Nephron progenitor cell (in vitro differentiated cells): ENCODE measurements around the gene PARD3B.

ENCODE experiments used
- DNase-seq: peaks from one replicate; pipeline ENCODE4 v3.0.0; 2021
- H3K27ac Mint-ChIP-seq: 2 replicates; pipeline ENCODE4 v1.8.0; 2021; ENCODE audit warnings: mild to moderate bottlenecking, moderate library complexity, mixed read lengths
- H3K27me3 Mint-ChIP-seq: 2 replicates; pipeline ENCODE4 v1.8.0; 2021; ENCODE audit warnings: mild to moderate bottlenecking, low read depth, mixed read lengths; ENCODE audit not compliant: poor library complexity
- H3K36me3 Mint-ChIP-seq: 2 replicates; pipeline ENCODE4 v1.8.0; 2021; ENCODE audit warnings: low read depth, mixed read lengths
- H3K4me1 Mint-ChIP-seq: 2 replicates; pipeline ENCODE4 v1.8.0; 2021; ENCODE audit warnings: mixed read lengths
- H3K4me3 Mint-ChIP-seq: 2 replicates; pipeline ENCODE4 v1.8.0; 2021; ENCODE audit warnings: mild to moderate bottlenecking, moderate library complexity, mixed read lengths
- H3K9me3 Mint-ChIP-seq: 2 replicates; pipeline ENCODE4 v1.8.0; 2021; ENCODE audit warnings: mild to moderate bottlenecking, moderate library complexity, mixed read lengths
- CTCF ChIP-seq: fragments of 200-600 bp; sonication (generic); IDR thresholded peaks from 2 replicates; pipeline ENCODE4 v1.5.0; 2021; ENCODE audit warnings: antibody characterized with exemption

The PARD3B gene

GRCh38 chr2:204972606-204973336, 427.5 kb downstream of the PARD3B start:
- H3K4me1 Mint-ChIP-seq = peaks cover 55% of the 10 kb centered on the region
- no peaks in the 10 kb centered on the region for H3K27me3 Mint-ChIP-seq
- H3K27ac Mint-ChIP-seq = peak overlapping the region; percentile 97
- peak; percentile 14 for DNase-seq
- H3K36me3 Mint-ChIP-seq = peaks cover 6% of the 10 kb centered on the region
- H3K4me3 Mint-ChIP-seq = peak overlapping the region; percentile 47
- TF ChIP-seq CTCF = no peak
- peaks cover 5% of the 10 kb centered on the region for H3K9me3 Mint-ChIP-seq

DNA sequence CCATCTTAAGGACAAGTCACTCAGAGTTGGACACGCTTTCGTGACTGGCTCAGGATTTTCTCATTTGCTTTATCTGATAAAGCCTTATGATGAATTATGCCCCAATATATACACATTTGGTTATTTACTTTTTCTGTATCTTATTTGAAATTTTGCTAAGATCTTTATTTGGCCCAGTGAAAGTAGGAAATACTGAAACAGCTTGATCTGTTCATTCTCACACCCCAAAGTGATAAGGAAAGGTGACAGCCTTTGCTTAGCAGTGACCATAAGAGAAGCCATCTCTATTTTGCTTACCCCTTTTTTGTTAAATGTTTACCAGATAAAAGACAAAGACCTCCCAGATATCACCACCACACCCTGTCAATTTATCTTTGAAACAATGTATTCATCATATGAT, 428.3 kb downstream of the PARD3B start:
- Mint-ChIP-seq H3K9me3 (peaks cover 5% of the 10 kb centered on the region), H3K4me3 (peak overlapping the region; percentile 7), H3K27me3 (no peaks in the 10 kb centered on the region), H3K36me3 (peaks cover 6% of the 10 kb centered on the region), H3K4me1 (peaks cover 49% of the 10 kb centered on the region), H3K27ac (peak overlapping the region; percentile 93)
- TF ChIP-seq CTCF = no peak
- DNase-seq = no peak

- TF ChIP-seq CTCF = no peak
- no peak for DNase-seq
- Mint-ChIP-seq H3K36me3 (peaks cover 11% of the 10 kb centered on the region), H3K27me3 (no peaks in the 10 kb centered on the region), H3K4me3 (no peak overlapping the region), H3K4me1 (peaks cover 49% of the 10 kb centered on the region), H3K27ac (no peak overlapping the region), H3K9me3 (peaks cover 10% of the 10 kb centered on the region)
Measured at GRCh38 chr2:204974487-204974886, 429.2 kb downstream of the PARD3B start.

DNA sequence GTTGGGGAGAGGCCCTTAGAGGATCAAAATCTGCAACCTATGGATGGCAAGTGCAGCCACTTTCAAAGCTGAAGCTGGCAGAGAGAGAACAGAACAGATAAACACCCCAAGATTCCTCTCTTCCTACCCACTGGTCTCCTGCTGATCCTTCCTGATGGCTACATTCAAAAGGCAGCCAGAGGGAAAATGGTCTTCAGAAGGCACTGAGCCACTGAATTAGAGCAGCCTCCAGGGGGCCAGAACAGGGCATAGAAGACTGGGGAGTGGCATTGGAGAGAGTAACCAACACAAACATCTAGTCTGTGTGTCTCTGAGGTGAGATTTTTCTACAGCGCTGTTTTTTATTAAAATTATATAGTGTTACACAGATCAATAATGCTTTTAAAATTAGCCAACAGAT, 432.6 kb downstream of the PARD3B start:
- no peak for TF ChIP-seq CTCF
- Mint-ChIP-seq H3K27ac (no peak overlapping the region), H3K9me3 (peaks cover 10% of the 10 kb centered on the region), H3K4me3 (no peak overlapping the region), H3K4me1 (peaks cover 42% of the 10 kb centered on the region), H3K36me3 (peaks cover 11% of the 10 kb centered on the region), H3K27me3 (no peaks in the 10 kb centered on the region)
- no peak for DNase-seq

GRCh38 chr2:204982303-204982702, 437.0 kb downstream of the PARD3B start:
- Mint-ChIP-seq H3K4me1 (peaks cover 36% of the 10 kb centered on the region), H3K27ac (no peak overlapping the region), H3K27me3 (no peaks in the 10 kb centered on the region), H3K9me3 (peaks cover 5% of the 10 kb centered on the region), H3K36me3 (peaks cover 5% of the 10 kb centered on the region), H3K4me3 (no peak overlapping the region)
- TF ChIP-seq CTCF = no peak
- DNase-seq = no peak

GRCh38 chr2:204984518-204984917, 439.2 kb downstream of the PARD3B start:
- H3K9me3 Mint-ChIP-seq = no peaks in the 10 kb centered on the region
- H3K27me3 Mint-ChIP-seq = peaks cover 4% of the 10 kb centered on the region
- H3K27ac Mint-ChIP-seq = no peak overlapping the region
- TF ChIP-seq CTCF = no peak
- no peak overlapping the region for H3K4me3 Mint-ChIP-seq
- no peaks in the 10 kb centered on the region for H3K36me3 Mint-ChIP-seq
- H3K4me1 Mint-ChIP-seq = peaks cover 36% of the 10 kb centered on the region
- DNase-seq = no peak
